Stimulated activated CD4-positive, alpha-beta T cell treated with anti-CD3 and anti-CD28 coated beads, Interleukin-2, amount 100 ng/mL, for 24 hours (primary cell): ENCODE results near the gene FGF7.
"Not testable (repeated sequence)": the region's sequence is repeated elsewhere in the genome, so short reads cannot be mapped to it uniquely, and the experiment has no call there.

Experiments used
- DNase-seq, 2 donors: peaks; one replicate each; pipeline ENCODE4 v3.0.0-alpha.2; 2020

The FGF7 gene

DNA sequence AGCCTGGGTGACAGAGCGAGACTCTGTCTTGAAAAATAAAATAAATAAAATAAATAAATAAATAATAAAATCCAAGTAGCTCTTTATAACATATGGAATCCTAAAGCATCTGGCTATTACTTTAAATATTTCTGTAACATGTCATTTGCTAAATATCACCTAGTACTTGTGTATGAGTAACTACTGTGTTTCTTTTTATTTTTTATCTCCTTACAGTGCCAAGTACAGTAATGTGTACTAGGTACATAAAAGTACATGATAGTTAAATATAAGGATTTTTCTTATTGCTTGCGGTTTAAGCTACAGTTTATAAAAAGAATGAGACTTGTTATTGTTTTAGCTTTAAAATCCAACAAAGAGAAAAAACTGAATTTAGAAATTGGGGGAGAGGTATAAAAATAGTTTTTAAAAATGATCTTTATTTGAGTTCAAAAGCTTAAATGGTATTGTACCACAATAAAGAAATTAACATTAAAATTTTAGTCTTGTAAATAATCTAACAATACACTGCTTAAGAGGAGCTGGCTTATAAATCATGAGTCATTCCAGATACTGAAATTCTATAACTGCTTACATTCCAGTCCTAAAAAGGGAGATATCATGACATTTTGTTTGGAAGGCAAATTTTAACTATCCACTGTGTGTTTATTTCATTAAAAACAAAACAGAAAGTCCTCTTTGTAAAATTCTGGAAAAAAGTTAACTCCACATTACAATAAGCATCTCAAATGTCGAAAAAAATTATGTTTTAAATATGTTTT lies 73.1 kb downstream of the FGF7 start:
- DNase-seq = no peak

DNA sequence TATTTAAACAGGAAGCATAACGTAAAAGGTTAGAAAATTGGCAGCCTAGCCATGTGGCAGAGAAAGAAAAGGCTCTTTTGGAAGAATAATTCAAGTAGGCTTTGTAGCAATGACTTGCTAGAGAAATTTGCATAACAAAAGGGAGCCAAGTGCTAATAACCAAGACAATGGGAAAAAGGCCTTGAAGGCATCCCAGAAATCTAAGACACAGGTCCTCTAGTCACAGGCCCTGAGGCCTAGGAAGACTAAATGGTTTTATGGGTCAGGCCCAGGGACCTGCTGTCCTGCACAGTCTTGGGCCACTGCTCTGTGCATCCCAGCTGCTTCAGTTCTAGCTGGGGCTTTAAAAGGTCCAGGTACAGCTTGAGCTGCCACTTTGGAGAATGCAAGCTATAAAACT lies 78.5 kb downstream of the FGF7 start:
- no peak for DNase-seq

DNA sequence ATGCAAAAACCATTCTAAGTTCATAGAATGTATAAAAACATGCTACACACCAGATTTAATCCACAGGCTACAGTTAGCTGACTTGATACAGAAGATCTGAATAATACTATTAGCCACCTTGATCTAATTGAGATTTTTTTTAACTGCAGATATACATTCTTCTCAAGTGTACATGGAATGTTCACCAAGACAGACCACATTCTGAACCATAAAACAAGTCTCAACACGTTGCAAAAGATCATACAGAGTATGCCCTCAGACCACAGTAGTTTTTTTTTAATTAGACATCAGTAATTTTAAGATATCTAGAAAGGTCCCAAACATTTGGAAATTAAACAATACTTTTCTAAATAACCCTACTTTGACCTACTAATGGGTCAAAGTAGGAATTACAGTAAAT lies 83.3 kb downstream of the FGF7 start:
- no peak for DNase-seq

DNA sequence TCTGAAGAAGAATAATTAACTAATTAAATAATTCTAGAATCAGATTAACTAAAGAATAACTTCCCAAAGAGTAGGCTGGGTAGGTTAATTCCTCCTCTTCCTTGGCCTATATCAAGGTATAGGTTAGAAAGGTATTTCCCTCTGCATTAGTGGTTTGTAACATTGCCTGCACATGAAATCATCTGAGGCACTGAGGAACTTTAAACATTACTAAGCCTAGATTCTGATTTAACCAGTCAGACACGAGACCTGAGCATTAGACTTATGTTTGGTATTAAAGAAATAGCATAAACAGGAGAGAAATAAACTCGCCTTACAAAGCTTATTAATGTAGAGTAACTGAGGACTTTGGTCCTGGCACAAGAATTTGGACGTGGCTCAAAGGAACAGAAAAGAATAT lies 84.2 kb downstream of the FGF7 start:
- DNase-seq = no peak

DNA sequence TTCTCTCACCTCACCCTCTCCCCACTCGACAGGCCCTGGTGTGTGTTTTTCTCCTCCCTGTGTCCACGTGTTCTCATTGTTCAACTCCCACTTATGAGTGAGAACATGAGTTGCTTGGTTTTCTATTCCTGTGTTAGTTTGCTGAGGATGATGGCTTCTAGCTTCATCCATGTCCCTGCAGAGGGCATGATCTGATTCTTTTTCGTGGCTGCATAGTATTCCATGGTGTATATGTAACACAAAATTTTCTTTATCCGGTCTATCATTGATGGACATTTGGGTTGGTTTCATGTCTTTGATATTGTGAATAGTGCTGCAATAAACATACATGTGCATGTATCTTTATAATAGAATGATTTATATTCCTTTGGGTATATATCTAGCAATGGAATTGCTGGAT lies 89.7 kb downstream of the FGF7 start:
- DNase-seq = not testable (repeated sequence)

DNA sequence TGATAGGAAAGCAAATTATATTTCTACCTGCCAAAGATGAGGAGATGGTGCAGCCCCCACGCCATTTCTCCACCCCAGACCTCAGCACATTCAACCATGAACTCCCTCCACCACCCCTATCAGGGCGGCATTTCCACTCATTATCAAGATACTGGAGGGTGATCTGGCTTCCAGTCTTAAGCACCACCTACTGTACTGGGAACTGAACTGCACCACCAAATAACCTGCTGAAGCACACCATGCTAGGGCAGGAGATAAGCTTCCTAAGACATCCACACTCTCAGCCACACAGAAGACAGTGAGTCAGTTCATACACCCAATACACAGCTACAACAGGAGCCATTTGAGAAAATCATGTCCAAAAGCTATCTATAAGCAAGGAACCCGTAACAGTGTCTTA lies 98.8 kb downstream of the FGF7 start:
- no peak for DNase-seq

DNA sequence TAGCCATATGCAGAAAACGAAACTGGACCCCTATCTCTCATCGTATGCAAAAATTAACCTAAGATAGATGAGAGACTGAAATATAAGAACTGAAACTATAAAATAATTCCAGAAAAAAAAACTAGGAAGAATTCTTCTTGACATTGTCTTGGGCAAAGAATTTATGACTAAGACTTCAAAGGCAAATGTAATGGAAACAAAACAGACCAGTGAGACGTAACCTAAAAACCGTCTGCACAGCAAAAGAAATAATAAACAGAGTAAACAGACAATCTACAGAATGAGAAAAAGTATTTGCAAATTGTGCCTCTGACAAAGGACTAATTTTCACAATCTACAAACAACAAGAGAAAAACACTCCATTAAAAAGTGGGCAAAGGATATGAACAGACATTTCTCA lies 105.2 kb downstream of the FGF7 start:
- no peak for DNase-seq

DNA sequence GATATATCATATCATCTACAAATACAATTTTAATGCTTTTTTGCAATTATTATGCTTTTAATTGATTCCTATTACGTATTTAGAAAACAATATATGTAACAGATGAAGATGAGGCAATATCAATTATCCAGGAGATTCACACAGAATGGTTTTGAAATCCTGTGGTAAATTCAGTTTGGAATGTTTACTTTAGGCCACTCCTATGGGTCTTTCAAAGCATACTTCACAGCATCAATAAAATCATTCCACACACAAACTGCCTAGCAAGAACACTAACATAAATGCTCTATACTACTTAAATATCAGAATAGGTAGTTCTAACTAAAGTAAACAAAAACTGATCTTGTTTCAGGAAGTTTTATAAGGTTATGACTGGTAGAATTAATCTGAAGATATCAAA lies 107.0 kb downstream of the FGF7 start:
- no peak for DNase-seq
